ENCODE data around the gene EYS.

EYS gene

GRCh38 chr6:63676412-63677114 lies 2030.5 kb downstream of the EYS start:
- no peak for DNase-seq

GRCh38 chr6:63675138-63675537 lies 2031.9 kb downstream of the EYS start:
- DNase-seq, result no peak

DNA sequence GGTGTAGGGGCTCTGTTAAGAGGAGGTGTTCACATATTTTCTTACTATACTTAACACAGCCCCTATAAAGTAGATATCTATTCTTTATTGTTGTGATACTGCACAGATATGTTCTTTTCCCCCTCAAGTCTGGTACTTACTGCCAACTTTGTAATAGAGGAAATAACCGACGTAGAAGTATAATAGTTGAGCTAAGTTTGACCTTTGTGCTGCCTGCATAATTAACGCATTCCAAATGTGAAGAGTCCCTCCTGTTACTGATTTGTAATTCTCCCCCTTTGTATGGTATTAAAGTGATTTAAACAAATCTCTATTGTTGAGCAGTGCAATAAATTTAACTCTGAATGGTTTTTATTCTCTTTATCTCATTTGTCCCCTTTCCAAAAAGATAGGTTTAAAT lies 2032.4 kb downstream of the EYS start:
- DNase-seq, result no peak

- no peak for DNase-seq
Observed at GRCh38 chr6:63673692-63674091, 2033.3 kb downstream of the EYS start.

- no peak for DNase-seq
Observed at GRCh38 chr6:63672582-63673129, 2034.4 kb downstream of the EYS start.

DNA sequence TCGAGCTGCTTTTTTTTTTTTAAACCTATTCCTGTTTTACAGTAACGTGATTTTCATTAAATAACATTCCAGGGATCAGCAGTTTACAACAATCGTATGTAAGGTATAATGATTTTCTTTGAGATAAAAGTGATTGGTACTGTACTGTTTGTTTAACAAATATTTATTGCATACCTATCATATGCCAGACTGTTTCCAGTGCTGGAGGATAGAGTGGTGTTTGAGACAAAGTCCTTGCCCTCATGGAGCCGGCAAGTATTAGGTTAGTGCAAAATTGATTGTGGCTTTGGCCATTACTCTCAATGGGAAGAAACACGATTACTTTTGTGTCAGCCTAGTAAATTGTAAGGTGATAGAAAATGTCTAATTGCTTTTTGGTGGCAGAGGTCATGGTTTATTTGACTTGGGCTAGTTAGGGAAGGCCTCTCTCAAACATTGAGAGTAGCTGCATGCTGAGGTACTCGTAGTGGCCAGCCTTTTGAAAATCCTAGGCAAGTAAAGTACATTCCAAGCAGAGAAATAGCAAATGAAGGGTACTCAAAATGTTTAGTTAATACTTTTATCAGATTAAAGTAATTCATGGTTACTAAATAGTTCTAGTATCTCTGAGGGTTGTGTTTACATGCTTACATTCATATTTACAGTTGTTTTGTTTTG lies 2035.8 kb downstream of the EYS start:
- DNase-seq, result no peak

Measured in eye (tissue), 1 donor.